ENCODE results near the gene TARDBP.
A peak's percentile ranks its signal among the peaks of the same experiment; 100 is the strongest.

DNA sequence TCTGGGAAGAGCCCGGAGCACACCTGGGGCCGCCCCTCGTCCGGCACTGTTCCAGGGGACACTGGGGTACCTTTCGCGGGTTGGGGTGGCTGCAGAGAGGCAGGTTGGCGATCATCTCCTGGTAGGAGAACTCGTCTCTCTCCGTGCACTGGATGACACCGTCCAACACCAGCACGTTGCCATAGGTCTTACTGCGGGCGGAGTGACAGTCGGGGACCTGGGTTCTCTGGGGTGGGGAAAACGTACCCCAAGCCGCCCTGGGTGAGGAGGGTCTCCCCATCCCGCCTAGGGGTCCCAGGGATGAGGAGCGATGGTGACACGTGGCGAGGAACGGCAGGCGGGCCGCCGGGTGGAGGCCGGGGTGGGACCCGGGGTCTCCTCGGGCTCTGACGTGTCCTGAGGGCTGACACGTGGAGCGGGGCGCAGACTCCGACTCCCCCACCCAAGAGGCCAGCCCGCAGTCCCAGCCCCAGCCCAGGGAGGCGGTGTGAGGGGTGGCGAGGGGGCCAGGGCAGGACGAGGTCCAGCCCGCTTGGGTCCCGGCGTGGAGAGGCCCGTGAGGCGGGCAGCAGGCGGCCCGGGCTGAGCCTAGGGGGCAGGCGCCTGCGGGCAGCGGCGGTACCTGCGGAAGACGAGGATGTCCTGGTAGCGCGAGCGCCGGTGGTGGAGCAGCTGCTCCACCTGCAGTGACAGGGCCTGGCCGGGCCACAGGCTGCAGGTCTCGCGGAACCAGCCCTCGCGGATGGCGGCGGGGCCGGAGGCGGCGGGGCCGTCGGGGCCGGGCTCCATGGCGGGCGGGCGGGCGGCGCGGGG is 46.9 kb downstream of the TARDBP start:
- TF ChIP-seq, protein P1, sequence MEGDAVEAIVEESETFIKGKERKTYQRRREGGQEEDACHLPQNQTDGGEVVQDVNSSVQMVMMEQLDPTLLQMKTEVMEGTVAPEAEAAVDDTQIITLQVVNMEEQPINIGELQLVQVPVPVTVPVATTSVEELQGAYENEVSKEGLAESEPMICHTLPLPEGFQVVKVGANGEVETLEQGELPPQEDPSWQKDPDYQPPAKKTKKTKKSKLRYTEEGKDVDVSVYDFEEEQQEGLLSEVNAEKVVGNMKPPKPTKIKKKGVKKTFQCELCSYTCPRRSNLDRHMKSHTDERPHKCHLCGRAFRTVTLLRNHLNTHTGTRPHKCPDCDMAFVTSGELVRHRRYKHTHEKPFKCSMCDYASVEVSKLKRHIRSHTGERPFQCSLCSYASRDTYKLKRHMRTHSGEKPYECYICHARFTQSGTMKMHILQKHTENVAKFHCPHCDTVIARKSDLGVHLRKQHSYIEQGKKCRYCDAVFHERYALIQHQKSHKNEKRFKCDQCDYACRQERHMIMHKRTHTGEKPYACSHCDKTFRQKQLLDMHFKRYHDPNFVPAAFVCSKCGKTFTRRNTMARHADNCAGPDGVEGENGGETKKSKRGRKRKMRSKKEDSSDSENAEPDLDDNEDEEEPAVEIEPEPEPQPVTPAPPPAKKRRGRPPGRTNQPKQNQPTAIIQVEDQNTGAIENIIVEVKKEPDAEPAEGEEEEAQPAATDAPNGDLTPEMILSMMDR (conservative IDR thresholded peaks at IDR 0.05) = no peak
- TF ChIP-seq ZFX (IDR thresholded peaks at IDR 0.05) = peak; percentile 94
